ENCODE measurements around the gene ZNF207.
"Not testable (repeated sequence)": the region's sequence is repeated elsewhere in the genome, so short reads cannot be mapped to it uniquely, and the experiment has no call there.

Gene ZNF207

GRCh38 chr17:32341141-32341856 lies 8.7 kb upstream of the ZNF207 start:
- DNase-seq: no peak

- DNase-seq: peak; percentile 87
These were observed 7.9 kb upstream of the ZNF207 start, which contains the start of gene C17orf75 for GRCh38 chr17:32341857-32342602. Gene C17orf75 (minus strand): TSS chr17:32342173. CDS start chr17:32342139, 34 bp downstream.

GRCh38 chr17:32342603-32343325 lies 7.2 kb upstream of the ZNF207 start:
- DNase-seq: no peak

GRCh38 chr17:32345951-32346600 lies 3.9 kb upstream of the ZNF207 start:
- no peak for DNase-seq

GRCh38 chr17:32348483-32348800 lies 1.5 kb upstream of the ZNF207 start:
- DNase-seq: no peak

GRCh38 chr17:32349503-32349853 lies 479 bp upstream of the ZNF207 start:
- DNase-seq: peak; percentile 23

- peak; percentile 37 for DNase-seq
These were observed 885 bp downstream of the ZNF207 start for GRCh38 chr17:32350666-32351418.

- not testable (repeated sequence) for DNase-seq
These were observed 2.8 kb downstream of the ZNF207 start for GRCh38 chr17:32352734-32353133.

GRCh38 chr17:32355649-32356377 lies 5.9 kb downstream of the ZNF207 start:
- no peak for DNase-seq

GRCh38 chr17:32356378-32356743 lies 6.4 kb downstream of the ZNF207 start:
- no peak for DNase-seq

GRCh38 chr17:32356750-32357149 lies 6.8 kb downstream of the ZNF207 start:
- no peak for DNase-seq

GRCh38 chr17:32357615-32358014 lies 7.7 kb downstream of the ZNF207 start:
- no peak for DNase-seq

GRCh38 chr17:32361270-32361669 lies 11.3 kb downstream of the ZNF207 start:
- no peak for DNase-seq

GRCh38 chr17:32370426-32370825 lies 20.5 kb downstream of the ZNF207 start:
- no peak for DNase-seq

GRCh38 chr17:32382526-32383223 lies 32.7 kb downstream of the ZNF207 start:
- DNase-seq: no peak

GRCh38 chr17:32383926-32384434 lies 34.0 kb downstream of the ZNF207 start:
- DNase-seq: no peak

GRCh38 chr17:32385121-32385520 lies 35.2 kb downstream of the ZNF207 start:
- DNase-seq: no peak

GRCh38 chr17:32385971-32386370 lies 36.0 kb downstream of the ZNF207 start:
- DNase-seq: no peak

GRCh38 chr17:32386844-32387243 lies 36.9 kb downstream of the ZNF207 start:
- DNase-seq: no peak

- DNase-seq: not testable (repeated sequence)
These were observed 38.2 kb downstream of the ZNF207 start for GRCh38 chr17:32388128-32388527.

Data from right hindlimb (tissue), 1 donor.